B cell (primary cell): ENCODE results near the gene ICOS. TPM values are rescaled to one million over a fixed set of nuclear protein-coding genes. Genes with fewer than 3 reads are reported as not detected.

Source experiments
- ATAC-seq: fragments of 200-7000 bp; cut with Tn5 transposase; one replicate; pipeline ENCODE4 v1.10.0; 2021; ENCODE audit warnings: low read depth, mild to moderate bottlenecking, moderate number of reproducible peaks, moderate library complexity
- CTCF ChIA-PET: fragments of 350-600 bp; sonication (Branson Sonifier 250); formaldehyde crosslinking; loops from one replicate; lab custom pipeline; 2021; ENCODE audit warnings: antibody characterized with exemption, inconsistent platforms; lab: Charles Lee
- POLR2A ChIA-PET: fragments of 350-600 bp; sonication (Branson Sonifier 250); formaldehyde crosslinking; loops from one replicate; lab custom pipeline; 2021; ENCODE audit warnings: antibody characterized with exemption; lab: Charles Lee
- DNase-seq: peaks from one replicate; pipeline ENCODE4 v3.0.0; 2013
- H2AFZ ChIP-seq: 2 replicates; pipeline ENCODE4 v1.6.1; 2012; ENCODE audit warnings: mild to moderate bottlenecking, low read depth, low read length; ENCODE audit not compliant: insufficient read depth, poor library complexity, severe bottlenecking
- H3K27ac ChIP-seq, 2 donors: 1 replicate in 1 of 2; 2 replicates in 1 of 2; pipeline ENCODE4 v1.5.1; 2012 to 2013; ENCODE audit warnings: low read length in 2 of 2, mild to moderate bottlenecking in 2 of 2, moderate library complexity in 1 of 2
- H3K27me3 ChIP-seq, 4 experiments: fragments of 200-600 bp in 1 of 4; sonication (generic) in 1 of 4; replicated peaks in 1 of 4; 1 replicate in 2 of 4; 2 replicates in 2 of 4; pipeline versions ENCODE4 v1.6.1 to v1.7.0; 2013 to 2016; ENCODE audit warnings: low read length in 3 of 4, mild to moderate bottlenecking in 2 of 4, mixed read lengths in 1 of 4, moderate library complexity in 1 of 4; ENCODE audit not compliant: insufficient read depth in 4 of 4, control insufficient read depth in 3 of 4; ENCODE audit errors: control extremely low read depth in 1 of 4
- H3K36me3 ChIP-seq, 2 experiments: replicated peaks in 1 of 2; 1 replicate in 1 of 2; 2 replicates in 1 of 2; pipeline versions ENCODE4 v1.6.1 to v1.7.1; 2013; ENCODE audit warnings: low read length in 1 of 2; ENCODE audit not compliant: insufficient read depth in 2 of 2, control insufficient read depth in 1 of 2; ENCODE audit errors: control extremely low read depth in 1 of 2, extremely low read depth in 1 of 2
- H3K4me1 ChIP-seq, 2 donors: fragments of 200-600 bp in 1 of 2; sonication (generic) in 1 of 2; 1 replicate in 1 of 2; 2 replicates in 1 of 2; pipeline versions ENCODE4 v1.5.1 to v1.6.1; 2013 to 2017; ENCODE audit warnings: low read length in 2 of 2; ENCODE audit not compliant: control insufficient read depth in 2 of 2, insufficient read depth in 2 of 2
- H3K4me2 ChIP-seq: replicated peaks from 2 replicates; pipeline ENCODE3; 2012; ENCODE audit warnings: mild to moderate bottlenecking, low read depth, low read length; ENCODE audit not compliant: poor library complexity, severe bottlenecking
- H3K4me3 ChIP-seq, 5 experiments: fragments of 200-600 bp in 1 of 5; sonication (generic) in 1 of 5; 1 replicate in 3 of 5; 2 replicates in 2 of 5; pipeline versions ENCODE4 v1.5.1 to v1.7.0; 2011 to 2016; ENCODE audit warnings: low read length in 4 of 5, mild to moderate bottlenecking in 4 of 5, low read depth in 2 of 5, control low read depth in 1 of 5, moderate library complexity in 1 of 5; ENCODE audit not compliant: insufficient read depth in 1 of 5; ENCODE audit errors: control extremely low read depth in 1 of 5, extremely low read depth in 1 of 5
- H3K79me2 ChIP-seq: fragments of 200-600 bp; sonication (generic); one replicate; pipeline ENCODE4 v1.6.0; 2016; ENCODE audit warnings: low read length; ENCODE audit not compliant: control insufficient read depth, insufficient read depth
- H3K9ac ChIP-seq: fragments of 200-600 bp; sonication (generic); 2 replicates; pipeline ENCODE4 v1.6.1; 2017; ENCODE audit warnings: mild to moderate bottlenecking, low read length, moderate library complexity
- H3K9me3 ChIP-seq, 3 donors: one replicate each; pipeline versions ENCODE4 v1.6.1 to v1.7.1; 2013; ENCODE audit warnings: low read length in 2 of 3; ENCODE audit not compliant: control insufficient read depth in 2 of 3, insufficient read depth in 1 of 3; ENCODE audit errors: control extremely low read depth in 1 of 3
- H4K20me1 ChIP-seq: 2 replicates; pipeline ENCODE4 v1.6.0; 2012; ENCODE audit warnings: mild to moderate bottlenecking, low read length; ENCODE audit not compliant: insufficient read depth, control insufficient read depth, poor library complexity, severe bottlenecking
- H3K27ac Mint-ChIP-seq: one replicate; pipeline ENCODE4 v1.8.0; 2021; ENCODE audit warnings: mixed read lengths
- H3K27me3 Mint-ChIP-seq: one replicate; pipeline ENCODE4 v1.8.0; 2021; ENCODE audit warnings: mixed read lengths
- H3K4me1 Mint-ChIP-seq: one replicate; pipeline ENCODE4 v1.8.0; 2021; ENCODE audit warnings: mixed read lengths
- H3K4me3 Mint-ChIP-seq: one replicate; pipeline ENCODE4 v1.8.0; 2021; ENCODE audit warnings: mixed read lengths
- H3K9me3 Mint-ChIP-seq: one replicate; pipeline ENCODE4 v1.8.0; 2022; ENCODE audit warnings: mixed read lengths; ENCODE audit not compliant: insufficient read depth
- EZH2 ChIP-seq: IDR thresholded peaks from 2 replicates; pipeline ENCODE4 v1.6.1; 2012; ENCODE audit warnings: borderline replicate concordance, low read depth, mild to moderate bottlenecking, moderate library complexity, low read length; ENCODE audit not compliant: insufficient read depth, poor library complexity, severe bottlenecking
- WGBS: methylation state at CpG from one replicate; pipeline ENCODE4 v1.1.5; 2013; ENCODE audit warnings: missing lambda C conversion rate; ENCODE audit not compliant: insufficient coverage; 5-methylcytosine and 5-hydroxymethylcytosine counted together
- intact Hi-C: fragments of 100-400 bp; cut with micrococcal nuclease; formaldehyde crosslinking; loops from one replicate; pipeline ENCODE4 v1.10.0; 2022
- polyA plus RNA-seq: library from polyadenylated mRNA; depleted of rRNA; stranded (reverse); fragments of >200 nt; gene quantifications from 2 replicates; pipeline ENCODE4 v1.2.3, GENCODE V29; 2012
- total RNA-seq, 2 donors: library from RNA; stranded (reverse); fragments of 120-200 nt in 1 of 2; gene quantifications; 1 replicate in 1 of 2; 2 replicates in 1 of 2; pipeline versions ENCODE4 v1.2.3 to v1.2.4, GENCODE V29; 2013 to 2022
- TF ChIP-seq, protein P1 (sequence below): fragments of 200-600 bp; IDR thresholded peaks from one replicate; pipeline ENCODE4 v1.8.0; 2022; ENCODE audit warnings: antibody characterized with exemption, mild to moderate bottlenecking

The ICOS gene
- total and polyA plus RNA-seq, 2 donors (not counting 1 experiment from before 2014, with no cell fraction given), result 0.21 TPM; not detected in 1

GRCh38 chr2:203914546-203915182 lies 21.9 kb upstream of the ICOS start:
- peaks cover 29% of the 10 kb centered on the region for H3K27me3 Mint-ChIP-seq
- Histone ChIP-seq H3K27ac (no peak overlapping the region), H3K27me3 (peaks cover 0 to 4% (median 0%) of the 10 kb centered on the region in 4 experiments), H3K9me3 (no peaks in the 10 kb centered on the region), H3K4me3 (no peak overlapping the region), H3K79me2 (no peaks in the 10 kb centered on the region), H3K4me1 (peaks cover under 1 to 1% of the 10 kb centered on the region in 2 donors), H3K36me3 (no peaks in the 10 kb centered on the region), H4K20me1 (no peaks in the 10 kb centered on the region), H3K4me2 (no peak overlapping the region), H3K9ac (no peak overlapping the region), H2AFZ (no peak overlapping the region)
- TF ChIP-seq, protein P1, sequence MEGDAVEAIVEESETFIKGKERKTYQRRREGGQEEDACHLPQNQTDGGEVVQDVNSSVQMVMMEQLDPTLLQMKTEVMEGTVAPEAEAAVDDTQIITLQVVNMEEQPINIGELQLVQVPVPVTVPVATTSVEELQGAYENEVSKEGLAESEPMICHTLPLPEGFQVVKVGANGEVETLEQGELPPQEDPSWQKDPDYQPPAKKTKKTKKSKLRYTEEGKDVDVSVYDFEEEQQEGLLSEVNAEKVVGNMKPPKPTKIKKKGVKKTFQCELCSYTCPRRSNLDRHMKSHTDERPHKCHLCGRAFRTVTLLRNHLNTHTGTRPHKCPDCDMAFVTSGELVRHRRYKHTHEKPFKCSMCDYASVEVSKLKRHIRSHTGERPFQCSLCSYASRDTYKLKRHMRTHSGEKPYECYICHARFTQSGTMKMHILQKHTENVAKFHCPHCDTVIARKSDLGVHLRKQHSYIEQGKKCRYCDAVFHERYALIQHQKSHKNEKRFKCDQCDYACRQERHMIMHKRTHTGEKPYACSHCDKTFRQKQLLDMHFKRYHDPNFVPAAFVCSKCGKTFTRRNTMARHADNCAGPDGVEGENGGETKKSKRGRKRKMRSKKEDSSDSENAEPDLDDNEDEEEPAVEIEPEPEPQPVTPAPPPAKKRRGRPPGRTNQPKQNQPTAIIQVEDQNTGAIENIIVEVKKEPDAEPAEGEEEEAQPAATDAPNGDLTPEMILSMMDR, result no peak
- no peak for TF ChIP-seq EZH2
- H3K9me3 Mint-ChIP-seq, result no peaks in the 10 kb centered on the region
- intact Hi-C loops, result no loop called here
- DNase-seq, result no peak
- no peak overlapping the region for H3K4me3 Mint-ChIP-seq
- ChIA-PET CTCF (no interaction called here), POLR2A (no interaction called here)
- peaks cover 6% of the 10 kb centered on the region for H3K4me1 Mint-ChIP-seq
- no peak for ATAC-seq
- WGBS, result 17% methylated on average over 1 of the region's 8 CpGs
- H3K27ac Mint-ChIP-seq, result no peak overlapping the region

GRCh38 chr2:203915256-203915655 lies 21.3 kb upstream of the ICOS start:
- TF ChIP-seq, protein P1, result no peak
- TF ChIP-seq EZH2, result no peak
- H3K27me3 ChIP-seq, result peaks cover 0 to 4% (median 0%) of the 10 kb centered on the region in 4 experiments
- no peak overlapping the region for H3K4me3 ChIP-seq
- no peaks in the 10 kb centered on the region for H4K20me1 ChIP-seq
- intact Hi-C loops, result no loop called here
- H3K27me3 Mint-ChIP-seq, result peaks cover 29% of the 10 kb centered on the region
- no peak overlapping the region for H3K4me2 ChIP-seq
- H3K36me3 ChIP-seq, result no peaks in the 10 kb centered on the region
- H3K79me2 ChIP-seq, result no peaks in the 10 kb centered on the region
- H3K4me1 Mint-ChIP-seq, result peaks cover 5% of the 10 kb centered on the region
- H3K9me3 Mint-ChIP-seq, result no peaks in the 10 kb centered on the region
- no peaks in the 10 kb centered on the region for H3K9me3 ChIP-seq
- no peak overlapping the region for H3K27ac ChIP-seq
- H3K4me3 Mint-ChIP-seq, result no peak overlapping the region
- POLR2A ChIA-PET, result no interaction called here
- CTCF ChIA-PET, result no interaction called here
- 88% methylated on average over 6 of the region's 7 CpGs for WGBS
- no peak overlapping the region for H3K27ac Mint-ChIP-seq
- DNase-seq, result no peak
- no peak for ATAC-seq
- no peak overlapping the region for H2AFZ ChIP-seq
- no peak overlapping the region for H3K9ac ChIP-seq
- H3K4me1 ChIP-seq, result no peaks in the 10 kb centered on the region
